ENCODE results near the gene CHST8.
A peak's percentile ranks its signal among the peaks of the same experiment; 100 is the strongest.
"Not testable (repeated sequence)": the region's sequence is repeated elsewhere in the genome, so short reads cannot be mapped to it uniquely, and the experiment has no call there.

Gene CHST8, protein sequence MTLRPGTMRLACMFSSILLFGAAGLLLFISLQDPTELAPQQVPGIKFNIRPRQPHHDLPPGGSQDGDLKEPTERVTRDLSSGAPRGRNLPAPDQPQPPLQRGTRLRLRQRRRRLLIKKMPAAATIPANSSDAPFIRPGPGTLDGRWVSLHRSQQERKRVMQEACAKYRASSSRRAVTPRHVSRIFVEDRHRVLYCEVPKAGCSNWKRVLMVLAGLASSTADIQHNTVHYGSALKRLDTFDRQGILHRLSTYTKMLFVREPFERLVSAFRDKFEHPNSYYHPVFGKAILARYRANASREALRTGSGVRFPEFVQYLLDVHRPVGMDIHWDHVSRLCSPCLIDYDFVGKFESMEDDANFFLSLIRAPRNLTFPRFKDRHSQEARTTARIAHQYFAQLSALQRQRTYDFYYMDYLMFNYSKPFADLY

DNA sequence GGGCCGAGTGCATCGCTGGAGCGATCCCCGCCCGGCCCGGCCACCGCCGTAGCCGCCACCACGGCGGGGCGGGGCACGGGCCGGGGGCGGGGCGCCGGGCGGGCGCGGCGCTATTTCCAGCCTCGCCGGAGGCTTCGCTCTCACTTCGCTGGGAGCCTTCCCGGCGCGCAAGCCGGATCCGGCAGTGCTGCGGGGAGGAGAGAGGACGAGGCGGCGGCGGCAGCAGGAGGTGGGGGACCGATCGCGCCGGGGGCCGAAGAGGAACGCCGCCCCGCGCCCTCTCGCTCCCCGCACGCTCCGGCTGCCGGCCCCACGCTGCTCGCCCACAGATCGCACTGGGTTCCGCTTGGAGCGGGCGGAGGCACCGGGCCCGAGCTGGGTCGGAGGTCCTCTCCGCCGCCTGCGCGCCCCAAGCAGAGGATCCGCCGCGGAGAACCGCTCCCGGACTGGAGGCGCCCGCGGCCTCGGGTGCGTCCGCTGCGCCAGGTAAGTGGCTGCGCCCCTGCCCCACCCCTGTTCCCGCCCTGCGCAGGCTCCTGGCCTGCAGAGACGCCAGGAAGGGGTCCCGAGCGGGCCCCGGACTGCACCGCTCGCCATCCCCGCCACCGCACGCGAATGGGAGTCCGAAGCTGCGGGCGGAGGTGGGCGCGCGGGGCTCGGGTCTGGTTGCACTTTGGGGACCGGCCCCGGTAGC lies at the start of gene CHST8:
CHST8 (plus strand) TSS at position 143 of the 694 bp plus-strand sequence. CDS start 67,309 bp downstream, outside the sequence.
- DNase-seq: peak; percentile 45

DNA sequence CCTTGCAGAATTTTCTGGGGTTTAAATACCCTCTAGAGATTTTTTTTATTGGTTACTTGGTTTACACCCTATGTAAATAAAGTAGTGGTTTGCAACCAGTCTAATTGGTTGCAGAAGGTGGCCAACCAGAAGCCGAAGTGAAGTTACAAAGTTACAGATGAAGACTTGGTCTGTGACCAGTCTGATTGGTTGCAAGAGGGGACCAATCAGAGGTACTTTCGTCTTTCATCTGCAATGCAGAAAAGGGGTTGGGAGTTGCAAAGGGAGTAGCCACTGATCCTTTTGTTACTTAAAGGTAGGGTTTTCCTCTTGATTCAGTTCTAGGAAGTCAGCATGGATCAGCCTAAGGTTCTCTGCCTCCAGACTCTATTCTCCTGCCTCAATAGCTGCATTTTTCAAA lies 48.8 kb upstream of the CHST8 start:
- no peak for DNase-seq

DNA sequence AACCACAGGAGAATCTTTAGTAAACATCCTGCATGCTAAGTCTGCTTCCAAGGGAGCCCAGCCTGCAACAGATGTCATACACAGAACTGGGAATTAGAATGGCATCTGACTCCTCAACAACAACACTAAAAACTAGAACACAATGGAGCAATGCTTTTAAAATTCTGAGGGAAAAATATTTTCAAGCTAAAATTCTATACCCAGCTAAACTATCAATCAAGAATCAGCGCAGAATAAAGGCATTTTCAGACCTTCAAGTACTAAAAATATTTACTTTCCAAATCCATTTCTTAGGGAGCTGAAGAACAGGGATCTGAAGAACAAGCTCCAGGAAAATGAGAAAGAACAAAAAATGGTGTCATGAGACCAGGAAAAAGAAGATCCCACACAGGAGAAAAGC lies 46.9 kb upstream of the CHST8 start:
- DNase-seq: no peak

DNA sequence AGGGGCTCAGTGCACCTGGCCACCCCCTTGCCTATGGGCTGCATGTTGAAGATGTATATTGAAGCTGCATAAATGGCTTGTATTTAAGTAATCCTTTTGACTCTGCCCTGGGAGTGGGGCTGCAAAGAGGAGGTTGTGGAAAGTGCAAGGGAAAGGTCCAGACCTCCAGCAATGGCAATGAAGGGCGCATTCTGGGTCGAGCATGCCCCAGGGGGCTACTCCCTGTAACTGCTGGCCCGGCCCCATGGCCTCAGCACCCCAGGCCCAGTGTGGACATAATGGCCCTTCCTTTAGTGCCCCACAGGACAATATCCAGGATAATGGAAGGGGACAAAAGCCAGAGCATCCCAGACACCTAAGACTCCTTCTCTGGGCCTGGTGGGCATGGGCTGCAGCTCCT lies 43.1 kb upstream of the CHST8 start:
- DNase-seq: no peak

DNA sequence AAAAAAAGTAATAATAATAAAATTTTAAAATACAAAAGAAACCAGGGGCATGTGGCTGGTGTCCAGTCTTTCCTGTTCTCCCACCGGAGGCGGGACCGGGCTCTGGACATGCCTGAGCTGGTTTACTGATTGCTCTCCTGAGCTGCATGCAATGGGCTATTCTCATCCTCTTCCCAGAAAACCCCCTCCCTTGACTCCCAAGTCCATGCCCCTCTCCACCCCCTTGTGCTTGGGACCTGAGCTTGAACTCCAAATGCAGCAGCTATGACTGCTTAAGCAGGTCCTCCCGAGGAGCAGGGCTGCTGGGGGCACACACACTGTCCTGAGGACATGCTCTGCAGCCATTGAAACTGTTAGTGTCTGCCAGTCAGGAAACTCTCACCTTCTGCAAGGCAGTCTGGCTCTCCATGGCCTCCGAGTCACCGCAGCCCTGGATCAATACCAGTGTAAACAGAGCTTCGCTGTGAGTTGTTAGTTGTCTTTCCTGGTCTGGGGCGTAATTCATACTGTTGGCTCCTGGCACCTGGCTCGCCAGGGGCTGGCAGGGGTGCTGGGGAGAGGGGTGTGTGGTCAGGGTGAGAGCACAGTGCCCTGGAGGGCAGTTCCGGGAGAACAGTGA lies 41.6 kb upstream of the CHST8 start:
- no peak for DNase-seq

DNA sequence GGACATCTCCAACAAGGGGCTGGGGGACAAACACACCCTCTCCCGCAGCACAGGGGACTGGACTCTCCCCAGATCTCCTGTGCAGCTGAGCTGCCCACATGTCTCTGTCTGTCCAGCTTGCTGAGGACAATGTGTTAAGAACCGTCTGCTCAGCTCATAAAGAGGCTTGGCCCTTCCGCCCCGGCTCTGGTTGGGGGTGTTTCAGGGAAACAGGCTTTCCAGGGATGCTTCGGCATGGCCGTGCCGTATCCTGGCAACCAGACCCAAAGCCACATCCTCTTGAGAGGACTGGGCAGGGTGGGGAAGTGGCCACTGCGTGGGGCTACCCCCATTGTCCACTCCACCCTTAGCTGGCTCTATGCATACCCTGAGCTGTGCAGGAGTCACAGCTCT lies 41.1 kb upstream of the CHST8 start:
- DNase-seq: no peak

DNA sequence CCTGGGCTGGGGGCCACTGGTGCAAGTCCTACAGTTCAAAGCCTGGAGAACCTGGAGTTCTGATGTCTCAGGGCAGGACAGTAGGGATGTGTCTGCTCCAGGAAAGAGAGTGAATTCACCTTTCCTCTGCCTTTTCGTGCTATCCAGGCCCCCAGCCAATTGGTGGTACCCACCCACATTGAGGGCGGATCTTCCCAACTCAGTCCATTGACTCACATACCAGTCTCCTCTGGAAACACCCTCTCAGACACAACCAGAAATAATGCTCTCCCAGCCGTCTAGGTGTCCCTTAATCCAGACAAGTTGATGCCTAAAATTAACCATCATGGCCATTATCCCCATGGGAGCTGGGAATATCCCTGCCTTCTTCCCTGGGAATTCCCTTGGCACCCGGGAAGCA lies 38.8 kb upstream of the CHST8 start:
- no peak for DNase-seq

DNA sequence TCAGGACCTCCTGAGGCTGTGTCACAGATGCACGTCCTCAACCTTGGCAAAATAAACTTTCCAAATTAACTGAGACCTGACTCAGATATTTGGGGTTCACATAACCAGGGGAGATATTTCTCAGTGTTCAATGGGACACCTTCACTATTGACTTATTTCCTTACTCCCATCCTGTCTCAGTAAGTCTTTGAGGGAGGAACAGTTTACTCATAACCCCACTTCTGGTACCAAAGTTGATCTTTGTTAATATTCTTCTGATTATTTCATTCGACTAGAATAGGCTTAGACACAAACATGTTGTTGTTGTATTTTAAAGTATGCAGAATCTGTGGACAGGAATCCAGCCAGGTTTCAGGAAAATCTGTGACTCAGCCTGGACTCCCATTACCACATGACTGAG lies 34.6 kb upstream of the CHST8 start:
- no peak for DNase-seq

DNA sequence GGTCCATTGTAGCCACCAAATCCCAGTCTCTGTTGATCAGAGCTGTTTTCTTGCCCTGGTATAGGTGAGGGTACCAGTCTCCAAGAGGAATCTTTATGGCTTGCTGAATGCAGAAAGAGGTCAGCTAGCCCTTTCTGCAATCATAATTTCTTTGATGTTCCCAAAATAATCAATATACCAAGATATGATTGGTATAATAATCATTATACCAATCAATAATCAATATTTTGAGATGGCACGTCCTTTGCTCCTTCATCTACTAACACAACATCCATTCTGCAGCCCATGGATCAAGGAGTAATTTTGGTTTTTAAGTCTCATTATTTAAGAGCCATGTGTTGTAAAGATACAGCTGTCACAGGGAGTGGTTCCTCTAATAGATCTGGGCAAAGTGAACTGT lies 31.5 kb upstream of the CHST8 start:
- no peak for DNase-seq

DNA sequence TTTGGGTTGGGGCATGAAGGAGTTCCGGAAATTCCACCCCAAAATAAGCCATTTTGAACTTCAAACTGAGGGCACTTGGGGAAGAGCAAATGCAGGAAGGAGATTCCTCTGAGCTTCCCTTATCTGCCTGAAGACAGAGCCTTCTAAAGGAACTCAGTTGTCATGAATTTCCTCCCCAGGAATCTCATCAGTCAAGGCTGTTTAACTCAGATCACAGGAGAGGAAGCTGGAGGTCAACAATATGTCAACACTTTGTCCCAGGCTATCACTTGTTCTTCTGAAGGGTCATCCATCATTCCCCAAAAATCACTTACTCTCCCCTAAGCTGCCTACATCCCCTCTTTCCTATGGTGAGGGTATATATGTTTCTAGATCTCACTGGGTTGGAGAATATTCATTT lies 26.0 kb upstream of the CHST8 start:
- DNase-seq: no peak

DNA sequence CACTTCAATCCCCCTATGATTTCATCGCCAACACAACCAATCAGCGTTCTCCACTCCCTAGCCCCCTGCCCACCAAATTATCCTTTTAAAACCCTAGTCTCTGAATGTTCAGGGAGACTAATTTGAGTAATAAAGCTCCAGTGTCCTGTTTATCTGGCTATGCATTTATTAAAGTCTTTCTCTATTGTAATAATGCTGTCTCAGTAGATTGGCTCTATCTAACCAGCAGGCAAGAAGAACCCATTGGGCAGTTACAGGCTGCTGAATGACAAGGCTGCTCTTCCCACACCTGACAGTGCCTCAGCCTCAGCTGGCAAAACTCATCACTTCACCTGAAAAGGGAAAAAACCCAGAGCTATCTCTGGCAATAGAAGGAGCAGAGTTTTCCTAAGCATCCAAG lies 20.2 kb upstream of the CHST8 start:
- DNase-seq: no peak

DNA sequence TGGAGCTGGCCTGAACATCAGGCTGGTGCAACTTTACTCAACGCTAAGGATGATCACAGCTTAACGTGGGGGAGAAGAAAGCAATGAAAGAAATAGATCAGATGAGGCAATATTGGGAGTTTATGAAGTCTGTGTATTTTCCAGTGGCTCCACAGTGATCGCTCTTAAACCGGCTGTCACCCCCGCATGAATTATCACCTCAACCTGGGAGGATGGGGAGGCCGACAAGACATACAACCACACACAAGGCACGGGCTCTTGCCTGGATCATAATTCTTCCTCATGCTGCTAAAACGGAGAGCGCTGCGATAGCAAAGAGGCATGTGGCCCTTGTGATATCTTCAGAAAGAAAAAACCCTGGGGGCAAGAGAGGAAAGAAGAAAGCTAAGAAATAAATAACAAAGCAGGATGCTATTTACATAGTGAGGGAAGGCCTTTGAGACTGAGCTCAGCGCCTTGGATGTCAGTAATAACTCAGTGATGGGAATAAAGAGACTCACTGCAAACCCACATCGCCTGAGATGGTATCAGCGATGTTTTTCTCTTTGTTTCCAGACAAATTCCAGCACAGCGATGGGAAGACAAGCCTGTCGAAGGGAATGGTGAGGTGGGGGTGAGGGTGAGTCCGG lies 19.1 kb upstream of the CHST8 start:
- no peak for DNase-seq

DNA sequence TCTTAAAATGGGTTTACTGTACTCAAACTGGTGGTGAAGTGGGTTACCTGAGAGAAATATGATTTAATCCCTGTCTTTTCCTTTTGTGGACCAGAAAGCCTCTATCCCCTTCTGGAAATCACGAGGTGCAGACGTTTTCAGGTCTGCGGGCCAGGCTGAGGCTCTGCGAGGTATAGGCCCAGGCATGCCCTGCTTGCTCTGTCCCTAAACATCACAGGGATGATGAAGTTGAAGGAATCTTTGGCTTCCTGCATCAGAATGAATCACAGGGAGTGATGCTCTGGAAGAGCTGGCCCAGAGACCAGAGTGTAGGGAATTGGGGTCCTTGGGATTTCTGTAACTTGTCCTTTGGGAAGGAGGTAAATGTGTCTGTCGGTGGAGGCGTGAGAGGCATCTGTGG lies 18.4 kb upstream of the CHST8 start:
- no peak for DNase-seq

DNA sequence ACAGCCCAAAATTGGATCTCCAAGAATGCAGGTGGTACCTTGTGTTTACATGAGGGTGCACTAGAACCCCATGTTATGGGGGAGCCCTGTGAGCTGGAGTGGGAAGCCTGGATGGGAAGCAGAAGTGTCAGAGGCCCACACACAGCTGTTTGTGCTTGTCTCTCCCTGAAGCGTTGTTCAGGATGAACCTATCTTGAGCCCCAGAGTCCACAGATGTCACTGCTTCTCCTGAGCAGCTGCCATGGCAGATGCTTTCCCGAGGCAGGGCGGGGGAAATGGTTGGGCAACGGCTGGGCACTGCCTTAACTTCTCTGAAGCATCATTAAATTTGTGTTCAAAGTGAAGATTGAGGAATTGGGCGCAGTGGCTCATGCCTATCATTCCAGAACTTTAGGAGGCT lies 17.1 kb upstream of the CHST8 start:
- DNase-seq: no peak

DNA sequence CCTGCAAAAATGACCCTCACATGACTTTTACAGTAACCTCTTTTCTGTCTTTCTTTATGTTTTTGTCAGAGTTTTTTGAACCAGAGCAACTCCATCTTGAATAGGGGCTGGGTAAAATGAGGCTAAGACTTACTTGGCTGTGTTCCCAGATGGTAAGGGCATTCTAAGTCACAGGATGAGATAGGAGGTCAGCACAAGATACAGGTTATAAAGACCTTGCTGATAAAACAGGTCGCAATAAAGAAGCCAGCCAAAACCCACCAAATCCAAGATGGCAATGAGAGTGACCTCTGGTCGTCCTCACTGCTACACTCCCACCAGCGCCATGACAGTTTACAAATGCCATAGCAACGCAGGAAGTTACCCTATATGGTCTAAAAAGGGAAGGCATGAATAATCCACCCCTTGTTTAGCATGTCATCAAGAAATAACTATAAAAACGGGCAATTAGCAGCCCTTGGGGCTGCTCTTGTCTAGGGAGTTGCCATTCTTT lies 15.9 kb upstream of the CHST8 start:
- not testable (repeated sequence) for DNase-seq

DNA sequence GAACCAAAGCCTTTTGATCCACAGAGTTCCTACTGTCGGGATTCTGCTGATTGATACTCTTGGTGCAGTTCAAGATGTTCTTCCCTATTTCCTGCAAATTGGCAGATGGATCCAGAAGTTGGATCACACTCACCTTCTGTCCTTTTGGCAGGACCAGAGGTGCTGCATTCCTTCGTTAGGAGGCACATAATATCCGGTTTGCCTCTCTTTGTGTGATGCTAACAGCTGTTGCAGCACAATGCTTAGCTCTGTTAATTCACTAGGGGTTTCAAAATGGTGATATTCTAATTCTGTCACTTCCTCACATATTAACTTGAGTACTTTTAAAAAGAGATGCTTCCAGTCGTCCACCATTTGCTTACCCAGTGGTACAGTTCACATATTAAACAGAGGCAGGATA lies 15.2 kb upstream of the CHST8 start:
- no peak for DNase-seq

DNA sequence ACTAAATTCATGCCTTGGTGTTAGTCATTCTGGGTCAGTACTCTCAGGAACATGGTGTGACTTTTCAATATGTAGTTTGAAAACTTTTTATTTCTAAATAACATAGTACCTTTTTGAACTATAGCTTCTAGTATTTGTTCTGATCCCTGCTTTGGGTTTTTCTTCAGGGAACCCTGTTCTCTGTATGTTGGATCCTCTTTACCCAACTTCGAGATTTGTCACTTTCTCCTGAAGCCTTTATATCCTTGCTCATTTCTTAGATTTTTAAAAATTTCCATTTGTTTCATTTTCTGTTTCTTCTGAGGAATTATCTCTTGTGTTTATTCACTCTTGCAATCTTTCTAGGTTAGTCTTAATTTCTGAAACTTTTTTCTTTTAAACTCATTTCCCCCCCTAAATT lies 12.4 kb upstream of the CHST8 start:
- DNase-seq: no peak

DNA sequence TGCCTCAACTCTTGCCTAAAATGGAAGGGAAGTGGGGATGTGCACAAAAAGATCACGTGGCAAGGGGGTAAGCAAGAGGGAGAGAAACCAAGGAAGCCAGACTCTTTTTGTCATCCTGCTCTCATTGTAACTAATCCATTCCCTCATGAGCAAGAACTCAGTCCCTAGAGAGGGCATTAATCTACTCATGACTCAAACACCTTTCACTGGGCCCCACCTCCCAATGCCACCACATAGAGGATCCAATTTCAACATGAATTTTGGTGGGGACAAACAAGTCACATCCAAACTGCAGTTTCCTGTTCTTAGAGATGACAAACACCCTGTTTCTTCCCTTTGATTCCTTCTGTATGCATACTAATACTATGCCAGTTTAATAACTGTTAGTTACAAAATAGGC lies 11.2 kb upstream of the CHST8 start:
- DNase-seq: no peak

DNA sequence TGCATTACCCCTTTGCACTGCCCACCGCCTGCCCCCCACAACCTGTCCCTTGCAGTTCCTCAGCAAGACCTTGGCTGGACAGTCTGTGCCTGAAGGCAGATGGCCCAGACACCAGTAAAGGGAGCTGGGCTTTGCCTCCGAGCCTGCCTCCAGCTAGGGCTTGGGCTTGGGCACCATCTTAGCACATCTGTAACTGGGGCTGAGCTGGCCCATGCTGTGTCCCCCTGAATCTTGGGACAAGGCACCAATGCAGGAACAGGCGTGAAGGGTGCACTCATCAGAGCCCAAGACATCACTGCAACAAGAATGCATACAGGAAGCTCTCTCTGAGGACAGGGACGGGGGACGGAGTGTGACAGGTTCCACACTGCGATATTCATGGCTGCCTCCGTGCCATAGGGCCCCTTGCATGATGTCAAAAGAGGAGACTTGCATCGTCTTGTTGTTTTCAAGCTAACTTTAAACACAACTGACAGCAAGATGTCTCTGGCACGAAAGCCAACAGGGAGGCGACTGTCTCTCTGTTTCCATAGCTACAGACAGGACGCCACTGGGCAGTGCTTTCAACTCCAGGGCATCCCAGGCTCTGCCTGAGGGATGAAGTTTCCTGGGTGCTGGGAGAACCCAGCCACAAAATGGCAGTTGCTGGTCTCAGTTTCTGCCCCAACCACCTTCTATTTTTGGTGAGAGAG lies 8.7 kb upstream of the CHST8 start:
- no peak for DNase-seq

DNA sequence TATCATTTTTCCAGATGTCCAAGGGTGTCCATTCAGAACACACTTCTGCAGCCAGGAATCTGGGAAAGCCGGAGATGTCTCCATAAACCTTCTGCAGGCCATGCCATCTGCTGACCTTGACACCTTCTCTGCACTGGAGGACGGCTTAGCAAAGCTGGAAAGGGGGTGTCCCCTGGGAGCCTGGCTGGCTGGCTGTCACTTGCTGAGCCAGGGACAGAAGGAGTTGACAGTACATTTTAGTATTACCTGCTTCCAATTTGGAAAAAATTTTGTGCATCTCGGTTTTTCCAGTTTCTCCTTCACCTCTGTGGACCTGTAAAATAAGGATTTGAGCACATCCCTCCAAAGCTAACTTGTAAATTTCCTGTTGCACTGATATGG lies 8.1 kb upstream of the CHST8 start:
- no peak for DNase-seq

DNA sequence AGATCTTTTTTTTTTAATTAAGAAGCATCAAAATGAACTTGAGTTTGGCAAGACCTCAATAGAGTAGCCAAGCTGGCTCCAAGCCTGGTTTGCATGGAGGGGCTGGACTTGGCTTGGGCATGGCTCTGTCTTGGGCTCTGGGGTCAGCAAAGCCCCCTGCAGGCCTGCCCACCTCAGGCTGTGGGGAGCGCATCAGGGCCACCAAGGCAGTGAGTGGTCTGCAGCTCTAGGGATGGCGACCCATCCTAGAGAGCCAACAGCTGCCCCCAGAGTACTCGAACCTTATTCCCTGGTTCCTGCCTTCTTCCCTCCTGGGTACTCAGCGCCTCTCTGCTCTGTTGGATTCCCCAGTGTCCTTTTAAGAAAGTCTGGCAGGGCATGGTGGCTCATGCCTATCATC lies 5.4 kb upstream of the CHST8 start:
- DNase-seq: no peak

DNA sequence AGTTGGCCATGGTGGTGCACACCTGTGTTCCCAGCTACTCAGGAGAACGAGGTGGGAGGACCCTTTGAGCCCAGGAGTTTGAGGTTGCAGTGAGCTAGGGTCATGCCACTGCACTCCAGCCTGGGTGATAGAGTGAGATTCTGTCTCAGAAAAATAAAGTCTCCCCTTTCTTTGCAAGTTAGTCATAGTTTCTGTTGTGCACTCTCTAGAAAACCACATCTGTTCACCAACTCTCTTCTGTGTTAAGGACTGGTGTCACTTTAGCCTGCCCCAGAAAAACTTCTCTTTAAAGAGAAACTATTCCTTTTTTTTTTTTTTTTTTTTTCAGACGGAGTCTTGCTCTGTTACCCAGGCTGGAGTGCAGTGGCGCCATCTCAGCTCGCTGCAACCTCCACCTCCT lies 4.9 kb upstream of the CHST8 start:
- DNase-seq: no peak

DNA sequence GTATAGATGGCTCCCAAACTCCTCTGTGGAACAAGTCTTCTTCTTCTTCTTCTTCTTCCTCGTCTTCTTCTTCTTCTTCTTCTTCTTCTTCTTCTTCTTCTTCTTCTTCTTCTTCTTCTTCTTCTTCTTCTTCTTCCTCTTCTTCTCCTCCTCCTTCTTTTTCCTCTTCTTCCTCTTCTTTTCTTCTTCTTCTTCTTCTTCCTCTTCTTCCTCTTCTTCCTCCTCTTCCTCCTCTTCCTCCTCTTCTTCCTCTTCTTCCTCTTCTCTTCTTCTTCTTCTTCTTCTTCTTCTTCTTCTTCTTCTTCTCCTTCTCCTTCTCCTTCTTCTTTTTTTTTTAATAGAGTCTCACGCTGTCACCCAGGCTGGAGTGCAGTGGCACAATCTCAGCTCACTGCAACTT lies 3.4 kb upstream of the CHST8 start:
- not testable (repeated sequence) for DNase-seq

Data from NCI-H146 (cell line).